HG02970 (cell line): ENCODE data around the gene BRK1.
"Not testable (repeated sequence)": the region's sequence is repeated elsewhere in the genome, so short reads cannot be mapped to it uniquely, and the experiment has no call there.

Source experiments
- ATAC-seq: cut with Tn5 transposase; IDR thresholded peaks from one replicate; pipeline ENCODE4 v1.9.1; 2021; ENCODE audit warnings: mild to moderate bottlenecking, moderate library complexity, moderate number of reproducible peaks; ENCODE audit not compliant: unreplicated experiment, low FRiP score

BRK1 gene

DNA sequence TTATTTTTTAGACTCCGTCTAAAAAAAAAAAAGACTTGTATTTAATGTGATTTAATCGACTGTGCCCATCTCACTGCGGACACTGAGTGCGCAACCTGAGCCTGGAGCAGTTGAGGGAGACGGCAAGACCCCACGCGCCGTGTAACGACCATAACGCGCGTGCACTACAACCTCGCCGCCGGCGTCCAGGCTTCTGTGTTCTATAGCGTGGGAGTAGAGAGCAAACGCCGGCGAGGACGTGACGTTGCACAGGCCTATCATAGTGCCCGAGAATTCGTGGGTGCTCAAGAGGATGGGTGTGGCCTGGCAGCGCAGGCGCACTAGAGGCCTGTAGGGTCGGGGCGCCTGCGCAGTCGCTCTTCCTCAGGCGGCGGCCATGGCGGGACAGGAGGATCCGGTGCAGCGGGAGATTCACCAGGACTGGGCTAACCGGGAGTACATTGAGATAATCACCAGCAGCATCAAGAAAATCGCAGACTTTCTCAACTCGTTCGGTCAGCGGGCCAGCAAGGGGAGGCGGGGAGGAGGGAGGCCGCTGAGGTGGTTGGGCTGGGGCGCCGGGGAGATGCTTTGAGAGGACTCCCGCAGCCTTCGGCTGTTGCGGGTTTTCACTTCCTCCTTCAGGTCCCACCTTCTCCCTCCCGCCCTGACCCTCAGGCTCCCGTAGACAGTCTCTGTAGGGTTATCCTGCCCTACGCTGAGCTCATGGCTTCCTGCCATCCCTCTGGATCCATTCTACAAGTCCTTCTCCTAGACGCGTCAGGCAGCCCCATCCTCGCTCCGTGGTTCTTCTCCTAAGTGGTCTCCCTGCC, at the start of gene BRK1:
Gene BRK1 (plus strand): TSS at position 350 of the 812 bp plus-strand sequence. CDS start 27 bp downstream, at position 377.
- peak; percentile 94 for ATAC-seq

DNA sequence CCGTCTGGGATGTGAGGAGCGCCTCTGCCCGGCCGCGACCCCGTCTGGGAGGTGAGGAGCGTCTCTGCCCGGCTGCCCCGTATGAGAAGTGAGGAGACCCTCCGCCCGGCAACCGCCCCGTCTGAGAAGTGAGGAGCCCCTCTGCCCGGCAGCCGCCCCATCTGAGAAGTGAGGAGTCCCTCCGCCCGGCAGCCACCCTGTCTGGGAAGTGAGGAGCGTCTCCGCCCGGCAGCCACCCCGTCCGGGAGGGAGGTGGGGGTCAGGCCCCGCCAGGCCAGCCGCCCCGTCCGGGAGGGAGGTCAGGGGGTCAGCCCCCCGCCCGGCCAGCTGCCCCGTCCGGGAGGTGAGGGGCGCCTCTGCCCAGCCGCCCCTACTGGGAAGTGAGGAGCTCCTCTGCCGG, 45.4 kb upstream of the BRK1 start:
- not testable (repeated sequence) for ATAC-seq

DNA sequence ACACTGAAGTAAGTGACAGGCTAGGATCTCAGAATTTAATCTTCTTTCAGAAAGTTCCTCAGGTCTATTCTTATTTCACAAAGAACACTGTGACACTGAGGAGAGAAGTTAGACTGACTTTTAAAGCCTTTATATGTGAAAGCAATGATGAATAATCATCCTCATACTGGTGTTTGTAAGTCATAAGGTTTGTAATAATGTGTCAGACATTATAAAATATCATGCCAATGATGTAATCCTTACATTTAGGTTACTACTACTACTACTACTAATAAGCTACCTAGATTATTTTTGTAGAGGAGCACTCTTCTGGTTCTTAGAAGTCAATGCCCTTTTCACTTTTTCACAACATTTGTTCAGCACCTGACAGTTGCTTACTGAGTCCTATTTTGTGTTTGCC, 40.8 kb upstream of the BRK1 start:
- no peak for ATAC-seq

DNA sequence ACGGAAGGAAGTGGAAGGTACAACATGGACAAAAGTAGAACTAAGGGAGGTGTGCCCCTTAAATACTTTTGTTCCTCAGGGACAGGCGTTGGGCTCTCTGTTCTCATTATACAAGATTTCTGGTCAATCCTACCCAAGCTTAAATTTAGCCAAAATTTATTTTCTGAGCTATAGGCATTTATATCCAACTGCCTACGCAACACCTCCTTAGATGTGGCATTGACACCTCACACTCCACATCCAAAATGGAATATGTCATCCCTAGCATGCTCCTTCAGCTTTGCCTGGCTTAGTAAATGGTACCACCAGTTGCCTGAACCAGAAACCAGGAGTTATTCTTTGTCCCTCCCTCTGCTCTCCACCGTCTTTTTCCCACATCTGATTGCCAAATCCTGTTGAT, 33.6 kb upstream of the BRK1 start:
- no peak for ATAC-seq

DNA sequence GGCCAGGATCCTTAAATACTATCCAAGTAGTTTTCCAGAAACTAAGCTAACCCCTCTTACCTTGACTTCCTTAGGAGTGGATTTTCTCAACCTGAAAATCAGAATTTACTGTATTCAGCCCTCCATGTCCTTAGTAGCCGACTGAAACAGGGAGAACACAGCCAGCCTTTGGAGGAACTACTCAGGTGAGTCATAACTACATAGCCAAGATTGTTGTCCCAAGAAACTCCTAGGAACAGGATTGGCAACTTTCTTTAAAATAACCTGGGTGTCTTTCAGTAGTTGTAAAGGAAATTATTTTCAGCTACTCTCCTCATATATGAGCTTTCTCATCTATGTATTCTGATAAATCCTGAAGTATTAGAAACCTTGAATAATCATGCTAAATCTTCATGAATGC, 29.7 kb upstream of the BRK1 start:
- no peak for ATAC-seq

DNA sequence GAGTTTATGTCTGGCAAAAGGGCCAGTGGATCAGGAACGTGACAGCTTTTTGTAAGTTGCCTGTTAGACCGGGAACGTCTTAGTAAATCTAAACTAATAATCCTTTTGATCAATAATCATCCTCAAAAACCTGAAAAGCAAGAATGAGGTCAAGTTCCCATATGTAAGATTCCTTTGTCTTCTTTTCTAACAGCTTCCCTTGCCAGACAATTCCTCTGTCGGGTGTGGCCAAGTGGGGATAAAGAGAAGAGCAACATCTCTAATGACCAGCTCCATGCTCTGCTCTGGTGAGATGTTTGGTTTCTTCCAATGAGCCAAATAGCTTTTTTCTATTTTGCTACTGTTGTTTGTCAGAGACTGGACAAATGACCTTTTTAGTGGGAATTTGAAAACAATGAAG, 27.2 kb upstream of the BRK1 start:
- no peak for ATAC-seq

DNA sequence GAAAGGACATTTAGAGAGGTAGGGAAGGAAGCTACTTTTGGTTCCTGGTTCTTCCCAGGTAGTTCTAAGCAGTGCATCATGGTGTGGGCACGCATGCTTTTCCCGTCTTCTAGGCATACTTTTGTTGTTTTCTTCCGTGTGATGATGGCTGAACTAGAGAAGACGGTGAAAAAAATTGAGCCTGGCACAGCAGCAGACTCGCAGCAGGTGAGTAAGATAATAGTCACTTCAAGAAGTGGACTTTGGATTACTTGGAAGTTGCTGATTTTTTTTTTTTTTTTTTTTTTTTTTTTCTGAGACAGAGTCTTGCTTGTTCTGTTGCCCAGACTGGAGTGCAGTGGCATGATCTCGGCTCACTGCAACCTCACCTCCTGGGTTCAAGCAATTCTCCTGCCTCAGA, 25.3 kb upstream of the BRK1 start:
- ATAC-seq, result no peak

DNA sequence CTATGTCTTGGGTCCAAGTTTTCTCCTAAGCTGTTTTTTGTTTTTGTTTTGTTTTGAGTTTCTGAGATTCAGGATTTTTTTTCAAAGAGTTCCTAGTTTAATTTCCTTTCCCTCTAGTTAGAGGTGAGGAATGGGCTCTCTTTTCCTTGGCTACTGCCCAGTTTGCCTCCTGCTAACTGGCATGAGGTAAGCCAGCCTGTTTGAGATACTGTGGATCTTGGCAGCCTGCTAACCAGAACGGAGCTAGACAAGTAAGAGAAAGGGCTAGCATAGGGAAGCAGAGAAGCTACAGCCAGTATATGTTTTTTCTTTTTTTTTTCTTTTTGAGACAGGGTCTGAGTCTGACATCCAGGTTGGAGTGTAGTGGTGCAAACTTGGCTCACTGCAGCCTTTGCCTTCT, 24.7 kb upstream of the BRK1 start:
- ATAC-seq, result not testable (repeated sequence)

DNA sequence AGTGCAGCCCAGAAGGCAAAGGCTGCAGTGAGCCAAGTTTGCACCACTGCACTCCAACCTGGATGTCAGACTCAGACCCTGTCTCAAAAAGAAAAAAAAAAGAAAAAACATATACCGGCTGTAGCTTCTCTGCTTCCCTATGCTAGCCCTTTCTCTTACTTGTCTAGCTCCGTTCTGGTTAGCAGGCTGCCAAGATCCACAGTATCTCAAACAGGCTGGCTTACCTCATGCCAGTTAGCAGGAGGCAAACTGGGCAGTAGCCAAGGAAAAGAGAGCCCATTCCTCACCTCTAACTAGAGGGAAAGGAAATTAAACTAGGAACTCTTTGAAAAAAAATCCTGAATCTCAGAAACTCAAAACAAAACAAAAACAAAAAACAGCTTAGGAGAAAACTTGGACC, 24.1 kb upstream of the BRK1 start:
- not testable (repeated sequence) for ATAC-seq

DNA sequence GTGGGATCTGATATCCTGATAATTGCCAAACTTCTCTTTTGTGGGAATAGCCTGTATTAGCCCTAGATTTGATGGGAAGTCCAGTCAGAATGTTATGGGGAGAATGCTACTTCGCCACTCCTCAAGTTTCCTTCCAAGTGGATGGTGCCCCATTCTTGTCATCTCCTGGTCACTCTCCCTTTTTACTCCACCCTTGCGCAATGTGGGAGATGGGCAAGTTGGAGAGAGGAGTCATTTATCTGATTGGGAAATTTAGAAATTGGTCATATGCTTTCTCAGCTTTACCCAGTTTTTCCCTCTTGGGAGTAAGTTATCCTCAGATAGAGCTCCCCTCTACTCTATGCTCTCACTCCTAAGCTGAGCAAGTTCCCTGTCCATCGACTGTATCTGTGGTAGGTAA, 21.8 kb upstream of the BRK1 start:
- no peak for ATAC-seq

DNA sequence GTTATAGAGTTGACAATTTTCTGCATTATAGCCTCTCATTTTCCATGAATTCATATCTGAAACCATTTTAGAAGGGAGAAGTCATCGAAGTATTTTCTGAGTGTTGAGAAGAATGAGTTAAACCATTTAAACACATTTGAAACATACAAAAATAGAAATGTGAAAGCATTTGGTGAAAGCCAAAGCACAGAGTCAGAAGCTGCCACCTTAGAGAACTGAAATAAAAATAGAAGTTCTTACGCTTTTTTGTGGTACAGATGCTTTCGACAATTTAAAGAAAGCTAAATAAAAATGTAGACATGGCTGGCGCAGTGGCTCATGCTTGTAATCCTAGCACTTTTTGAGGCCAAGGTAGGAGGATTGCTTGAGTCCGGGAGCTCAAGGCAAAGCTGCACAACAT, 16.4 kb upstream of the BRK1 start:
- no peak for ATAC-seq

DNA sequence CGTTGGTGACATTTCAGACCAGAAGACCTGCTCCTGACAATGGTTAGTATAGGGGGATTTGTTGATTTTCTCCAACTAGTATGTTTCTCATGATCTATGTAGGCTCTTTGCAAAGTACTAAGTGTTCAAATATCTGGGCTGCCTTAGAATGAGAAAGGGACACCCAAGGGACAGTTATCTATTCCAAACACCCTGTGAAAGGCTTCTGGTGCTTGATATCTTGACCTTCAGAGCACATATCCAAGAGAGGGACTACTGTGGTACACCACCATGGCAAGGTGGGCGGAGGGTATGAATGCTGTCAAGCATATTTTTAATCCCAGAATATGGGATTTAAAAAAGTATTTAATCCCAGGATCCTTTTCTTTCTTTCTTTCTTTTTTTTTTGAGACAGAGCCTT, 8.6 kb upstream of the BRK1 start:
- no peak for ATAC-seq

DNA sequence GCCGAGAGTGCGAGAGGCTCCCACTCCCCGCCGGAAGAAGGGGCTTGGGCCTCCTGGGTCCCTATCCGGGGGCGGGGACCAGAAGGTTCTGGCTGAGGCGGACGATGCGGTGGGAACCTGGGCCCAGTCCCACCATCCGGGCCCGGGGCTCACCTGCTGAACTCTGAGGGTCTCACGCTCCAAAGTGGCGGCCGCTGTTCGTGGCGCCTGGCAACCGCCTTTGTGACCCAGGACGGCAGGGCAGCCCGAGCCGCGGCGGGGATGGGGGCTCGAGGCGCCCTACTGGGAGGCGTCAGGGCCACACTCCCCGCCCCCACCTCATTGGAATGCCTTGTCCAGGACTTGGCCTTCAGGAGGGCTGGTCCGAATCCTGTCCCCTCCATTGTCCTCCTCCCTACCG, 7.4 kb upstream of the BRK1 start, which contains the start of gene FANCD2OS:
Gene FANCD2OS (minus strand): TSS at position 165 of the 400 bp plus-strand sequence. CDS start 3,481 bp downstream, outside the sequence.
- no peak for ATAC-seq

DNA sequence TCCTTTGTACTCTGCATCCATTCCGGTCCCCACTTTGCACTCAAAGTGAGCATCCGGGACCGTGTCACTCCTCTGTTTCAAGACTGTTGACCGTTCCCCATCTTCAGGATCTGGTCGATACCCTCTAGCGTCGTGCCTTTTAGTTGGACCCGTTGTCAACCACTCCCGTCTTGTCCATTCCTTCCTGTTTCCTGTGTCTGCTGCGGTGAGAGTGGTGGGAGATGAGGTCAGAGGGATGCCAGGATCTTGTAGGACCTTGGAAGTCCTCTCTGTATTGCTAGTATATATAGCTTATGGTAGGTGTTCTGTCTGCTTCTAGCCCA, 624 bp downstream of the BRK1 start:
- ATAC-seq, result peak; percentile 21

DNA sequence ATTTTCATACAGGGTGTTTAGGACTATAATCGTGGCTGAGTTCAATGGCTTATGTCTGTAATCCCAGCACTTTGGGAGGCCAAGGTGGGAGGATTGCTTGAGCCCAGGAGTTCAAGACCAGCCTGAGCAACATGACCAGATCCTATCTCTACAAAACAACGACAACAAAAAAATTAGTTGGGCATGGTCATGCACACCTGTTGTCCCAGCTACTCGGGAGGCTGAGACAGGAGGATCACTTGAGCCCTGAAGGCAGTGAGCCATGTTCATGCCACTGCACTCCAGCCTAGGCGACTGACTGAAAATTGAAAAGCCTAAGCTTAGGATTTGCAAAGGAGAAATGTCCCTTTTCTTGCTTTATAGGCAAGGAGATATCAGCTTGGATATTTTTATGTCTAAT, 1.5 kb downstream of the BRK1 start:
- no peak for ATAC-seq

DNA sequence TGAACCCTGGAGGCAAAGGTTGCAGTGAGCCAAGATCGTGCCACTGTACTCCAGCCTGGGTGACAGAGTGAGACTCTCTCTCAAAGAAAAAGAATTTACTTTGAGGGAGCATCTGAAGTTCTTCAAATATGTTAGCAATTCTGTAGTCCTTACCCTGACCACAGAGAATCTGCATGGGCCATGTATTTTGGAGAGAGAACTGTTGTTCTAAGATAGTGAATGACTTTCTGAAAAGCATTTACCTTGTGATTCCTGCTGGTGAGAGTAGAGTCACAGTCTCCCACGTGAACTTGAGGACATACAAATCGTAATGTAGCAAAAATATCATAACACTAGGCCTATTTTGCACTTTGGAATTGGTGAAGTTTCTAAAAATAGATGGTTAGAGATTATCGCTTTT, 3.9 kb downstream of the BRK1 start:
- ATAC-seq, result no peak

DNA sequence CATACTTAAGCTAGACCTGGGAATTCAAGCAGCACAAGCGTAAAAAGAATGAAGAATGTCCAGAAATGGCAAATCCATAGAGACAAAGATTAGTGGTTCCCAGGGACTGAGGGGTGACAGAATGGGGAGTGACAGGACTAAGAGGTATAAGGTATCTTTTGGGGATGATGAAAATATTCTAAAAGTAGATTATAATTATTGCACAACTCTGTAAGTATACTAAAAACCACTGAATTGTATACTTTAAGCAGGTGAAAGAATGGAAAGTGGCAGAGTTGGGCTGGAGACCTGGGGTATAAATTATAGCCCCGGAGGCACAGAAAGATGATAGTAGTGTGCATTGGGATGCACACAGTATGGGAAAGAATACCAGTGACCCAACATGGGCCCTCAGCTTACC, 5.6 kb downstream of the BRK1 start:
- ATAC-seq, result no peak

DNA sequence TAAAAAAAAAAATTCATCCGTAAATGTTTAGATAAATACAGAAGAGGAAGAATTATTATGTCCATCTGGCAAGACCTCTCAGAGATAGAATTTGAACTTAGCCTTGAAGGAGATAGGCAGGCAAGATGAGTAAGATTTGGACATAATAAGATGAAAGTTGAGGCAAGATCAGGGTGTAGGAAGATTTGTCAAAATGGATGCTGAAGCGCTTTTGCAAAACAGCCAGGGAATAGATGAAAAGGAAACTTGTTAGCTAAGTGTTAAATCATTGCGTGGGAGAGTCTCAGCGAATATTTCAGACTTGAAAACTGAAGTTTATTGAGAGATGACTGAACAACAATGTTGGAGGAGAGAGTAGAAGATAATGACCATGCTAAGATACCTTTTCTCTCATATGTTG, 7.2 kb downstream of the BRK1 start:
- no peak for ATAC-seq

DNA sequence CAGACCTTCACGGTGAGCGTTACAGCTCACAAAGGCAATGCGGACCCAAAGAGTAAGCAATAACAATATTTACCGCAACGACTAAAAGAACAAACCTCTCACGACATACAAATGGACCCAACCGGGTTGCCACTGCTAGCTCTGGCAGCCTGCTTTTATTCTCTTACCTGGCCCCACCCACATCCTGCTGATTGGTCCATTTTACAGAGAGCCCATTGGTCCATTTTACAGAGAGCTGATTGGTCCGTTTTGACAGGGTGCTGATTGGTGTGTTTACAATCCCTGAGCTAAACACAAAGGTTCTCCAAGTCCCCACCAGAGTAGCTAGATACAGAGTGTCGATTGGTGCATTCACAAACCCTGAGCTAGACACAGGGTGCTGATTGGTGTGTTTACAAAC, 20.4 kb downstream of the BRK1 start:
- not testable (repeated sequence) for ATAC-seq

DNA sequence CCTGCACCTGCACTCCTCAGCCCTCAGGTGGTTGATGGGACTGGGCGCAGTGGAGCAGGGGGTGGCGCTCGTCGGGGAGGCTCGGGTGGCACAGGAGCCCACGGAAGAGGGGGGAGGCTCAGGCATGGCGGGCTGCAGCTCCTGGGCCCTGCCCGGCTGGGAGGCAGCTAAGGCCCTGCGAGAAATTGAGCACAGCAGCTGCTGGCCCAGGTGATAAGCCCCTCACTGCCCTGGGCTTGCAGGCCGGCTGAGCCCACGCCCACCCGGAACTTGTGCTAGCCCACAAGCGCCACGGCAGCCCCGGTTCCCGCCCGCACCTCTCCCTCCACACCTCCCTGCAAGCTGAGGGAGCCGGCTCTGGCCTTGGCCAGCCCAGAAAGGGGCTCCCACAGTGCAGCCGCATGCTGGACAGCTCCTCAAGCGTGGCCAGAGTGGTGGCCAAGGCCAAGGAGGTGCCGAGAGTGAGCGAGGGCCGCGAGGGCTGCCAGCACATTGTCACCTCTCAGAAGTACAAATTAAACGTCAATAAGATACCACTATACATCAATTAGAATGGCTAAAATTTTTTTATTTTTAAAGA, 21.0 kb downstream of the BRK1 start:
- ATAC-seq, result no peak

DNA sequence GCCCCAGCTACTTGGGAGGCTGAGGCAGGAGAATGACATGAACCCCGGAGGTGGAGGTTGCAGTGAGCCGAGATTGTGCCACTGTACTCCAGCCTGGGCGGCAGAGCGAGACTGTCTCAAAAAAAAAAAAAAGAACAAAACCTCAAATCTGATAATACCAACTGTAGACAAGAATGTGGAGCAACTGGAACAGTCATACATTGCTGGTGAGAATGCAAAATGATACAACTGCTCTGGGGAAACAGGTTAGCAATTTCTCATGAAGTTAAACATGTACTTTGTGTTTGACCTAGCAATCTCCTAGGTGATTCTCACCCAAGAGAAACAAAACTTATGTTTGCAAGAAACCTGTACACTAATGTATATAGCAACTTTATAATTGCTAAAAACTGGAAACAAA, 21.7 kb downstream of the BRK1 start:
- no peak for ATAC-seq

DNA sequence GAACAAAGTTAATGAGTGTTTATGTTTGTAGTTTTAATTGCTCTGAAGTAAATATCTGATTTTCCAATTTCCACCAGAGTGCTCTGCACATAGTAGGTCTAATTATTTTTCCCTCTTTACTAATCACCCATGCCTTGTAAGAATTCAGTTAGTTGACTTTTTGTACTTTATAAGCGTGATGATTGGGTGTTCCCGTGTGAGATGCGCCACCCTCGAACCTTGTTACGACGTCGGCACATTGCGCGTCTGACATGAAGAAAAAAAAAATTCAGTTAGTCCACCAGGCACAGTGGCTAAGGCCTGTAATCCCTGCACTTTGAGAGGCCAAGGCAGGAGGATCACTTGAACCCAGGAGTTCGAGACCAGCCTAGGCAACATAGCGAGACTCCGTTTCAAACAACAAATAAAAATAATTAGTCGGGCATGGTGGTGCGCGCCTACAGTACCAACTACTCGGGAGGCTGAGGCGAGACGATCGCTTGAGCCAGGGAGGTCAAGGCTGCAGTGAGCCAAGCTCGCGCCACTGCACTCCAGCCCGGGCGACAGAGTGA, 25.6 kb downstream of the BRK1 start:
- no peak for ATAC-seq
